ENCODE measurements around the gene ENPP3. TPM values are rescaled to one million over a fixed set of nuclear protein-coding genes. Genes with fewer than 3 reads are reported as not detected.

Gene ENPP3
- total RNA-seq, 1 donor from 2014 or later, result 0.82 TPM

- H3K27me3 Mint-ChIP-seq, result no peaks in the 10 kb centered on the region
- H3K27ac Mint-ChIP-seq, result no peak overlapping the region
- peaks cover 4% of the 10 kb centered on the region for H3K4me1 Mint-ChIP-seq (ENCODE audit: unreplicated experiment)
Observed at GRCh38 chr6:131638013-131638412, 911 bp downstream of the ENPP3 start.

GRCh38 chr6:131640100-131640499 lies 3.0 kb downstream of the ENPP3 start:
- Mint-ChIP-seq H3K36me3 (no peaks in the 10 kb centered on the region), H3K4me3 (no peak overlapping the region), H3K27ac (no peak overlapping the region), H3K9me3 (no peaks in the 10 kb centered on the region), H3K27me3 (no peaks in the 10 kb centered on the region), H3K4me1 (ENCODE audit: unreplicated experiment) (peaks cover 4% of the 10 kb centered on the region)
- DNase-seq (ENCODE audit: extremely low spot score, unreplicated experiment), result no peak
- TF ChIP-seq CTCF (conservative IDR thresholded peaks at IDR 0.05), result no peak

More at GRCh38 chr6:131638013-131638412, 911 bp downstream of the ENPP3 start:
- Mint-ChIP-seq H3K4me3 (peak overlapping the region; percentile 57), H3K9me3 (no peaks in the 10 kb centered on the region), H3K36me3 (no peaks in the 10 kb centered on the region)
- DNase-seq (ENCODE audit: extremely low spot score, unreplicated experiment), result no peak
- TF ChIP-seq CTCF (conservative IDR thresholded peaks at IDR 0.05), result no peak

- no peak overlapping the region for H3K4me3 Mint-ChIP-seq
- no peaks in the 10 kb centered on the region for H3K36me3 Mint-ChIP-seq
- H3K27me3 Mint-ChIP-seq, result no peaks in the 10 kb centered on the region
- H3K4me1 Mint-ChIP-seq (ENCODE audit: unreplicated experiment), result peaks cover 4% of the 10 kb centered on the region
- H3K27ac Mint-ChIP-seq, result no peak overlapping the region
- DNase-seq (ENCODE audit: extremely low spot score, unreplicated experiment), result no peak
- no peaks in the 10 kb centered on the region for H3K9me3 Mint-ChIP-seq
- no peak for TF ChIP-seq CTCF (conservative IDR thresholded peaks at IDR 0.05)
Observed at GRCh38 chr6:131640576-131640975, 3.5 kb downstream of the ENPP3 start.

GRCh38 chr6:131641554-131641953 lies 4.5 kb downstream of the ENPP3 start:
- Mint-ChIP-seq H3K4me3 (no peak overlapping the region), H3K4me1 (ENCODE audit: unreplicated experiment) (peaks cover 4% of the 10 kb centered on the region), H3K9me3 (no peaks in the 10 kb centered on the region), H3K27ac (no peak overlapping the region), H3K27me3 (no peaks in the 10 kb centered on the region), H3K36me3 (no peaks in the 10 kb centered on the region)
- TF ChIP-seq CTCF (conservative IDR thresholded peaks at IDR 0.05), result no peak
- no peak for DNase-seq (ENCODE audit: extremely low spot score, unreplicated experiment)

GRCh38 chr6:131642565-131642964 lies 5.5 kb downstream of the ENPP3 start:
- Mint-ChIP-seq H3K4me3 (no peak overlapping the region), H3K9me3 (no peaks in the 10 kb centered on the region), H3K36me3 (no peaks in the 10 kb centered on the region), H3K27ac (no peak overlapping the region), H3K4me1 (ENCODE audit: unreplicated experiment) (no peaks in the 10 kb centered on the region), H3K27me3 (no peaks in the 10 kb centered on the region)
- DNase-seq (ENCODE audit: extremely low spot score, unreplicated experiment), result no peak
- TF ChIP-seq CTCF (conservative IDR thresholded peaks at IDR 0.05), result no peak
